HG03342 (cell line): ENCODE measurements around the gene TEX38.
"Not testable (repeated sequence)": the region's sequence is repeated elsewhere in the genome, so short reads cannot be mapped to it uniquely, and the experiment has no call there.

Experiments used
- ATAC-seq: cut with Tn5 transposase; IDR thresholded peaks from one replicate; pipeline ENCODE4 v1.9.1; 2021; ENCODE audit warnings: mild to moderate bottlenecking, moderate library complexity; ENCODE audit not compliant: unreplicated experiment

TEX38 gene

DNA sequence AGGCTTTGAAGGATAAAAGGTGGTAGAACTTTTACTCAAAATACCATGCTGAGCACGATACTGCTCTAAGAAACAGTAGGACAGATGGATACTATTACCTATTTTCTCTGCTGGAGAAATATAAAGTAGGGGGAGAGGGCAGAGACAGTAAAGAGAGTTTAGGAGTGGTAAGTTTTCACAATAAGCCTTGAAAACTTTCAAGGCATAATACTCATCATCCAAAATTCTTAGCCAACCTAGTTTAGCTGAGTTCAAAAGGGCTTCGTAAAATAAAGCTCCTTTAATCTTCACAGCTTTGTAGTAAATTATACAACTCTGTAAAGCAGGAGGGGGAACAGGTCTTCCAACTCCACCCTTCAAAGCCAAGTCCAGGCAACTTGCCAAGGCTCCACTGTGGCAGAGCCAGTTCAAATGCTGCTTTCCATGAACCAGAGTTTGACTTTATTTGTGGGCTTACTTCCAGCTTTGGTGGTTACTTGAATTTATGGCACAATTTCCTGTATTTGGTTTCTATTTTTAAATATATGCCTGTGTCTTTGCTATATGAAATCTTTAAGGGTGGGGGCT is 15.5 kb downstream of the TEX38 start:
- no peak for ATAC-seq

GRCh38 chr1:46687921-46688509 is 16.4 kb downstream of the TEX38 start:
- no peak for ATAC-seq

DNA sequence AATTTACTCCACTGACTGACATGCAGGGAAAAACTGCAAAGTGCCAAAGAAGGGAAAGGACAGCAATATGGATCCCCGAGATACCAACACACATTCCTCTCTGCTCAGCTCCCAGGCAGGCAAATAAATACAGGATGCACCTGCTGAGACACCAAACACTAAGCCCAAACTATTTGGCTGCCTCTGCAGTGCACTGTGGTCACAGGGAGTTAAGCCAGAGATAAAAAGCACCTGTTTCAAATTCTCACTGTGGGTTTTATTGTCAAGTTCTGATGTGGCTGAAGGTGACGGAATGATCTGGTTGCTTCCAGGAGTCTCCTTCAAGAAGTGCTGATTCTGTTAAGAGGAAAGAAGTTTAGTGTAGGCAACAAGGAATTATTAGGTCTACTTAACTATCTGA is 17.7 kb downstream of the TEX38 start:
- ATAC-seq, result no peak

DNA sequence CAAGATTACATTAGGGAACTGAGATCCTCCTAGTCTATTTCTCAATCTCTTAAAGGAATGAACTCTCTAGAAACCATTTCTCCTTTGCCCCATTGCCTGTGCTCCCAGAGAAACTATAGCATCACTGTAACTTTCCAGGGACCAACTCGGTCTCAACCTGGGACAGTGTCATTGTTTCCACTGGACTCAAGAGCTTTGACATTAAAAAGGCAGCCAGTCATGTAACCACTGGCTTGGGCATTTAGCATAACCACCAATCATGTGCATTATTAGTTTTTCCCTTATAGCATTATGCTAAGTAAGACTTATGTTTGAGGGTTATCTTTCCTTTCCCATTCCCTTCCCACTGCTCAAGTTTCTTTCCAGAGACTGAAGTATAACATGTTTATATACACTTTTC is 18.2 kb downstream of the TEX38 start:
- ATAC-seq, result no peak

DNA sequence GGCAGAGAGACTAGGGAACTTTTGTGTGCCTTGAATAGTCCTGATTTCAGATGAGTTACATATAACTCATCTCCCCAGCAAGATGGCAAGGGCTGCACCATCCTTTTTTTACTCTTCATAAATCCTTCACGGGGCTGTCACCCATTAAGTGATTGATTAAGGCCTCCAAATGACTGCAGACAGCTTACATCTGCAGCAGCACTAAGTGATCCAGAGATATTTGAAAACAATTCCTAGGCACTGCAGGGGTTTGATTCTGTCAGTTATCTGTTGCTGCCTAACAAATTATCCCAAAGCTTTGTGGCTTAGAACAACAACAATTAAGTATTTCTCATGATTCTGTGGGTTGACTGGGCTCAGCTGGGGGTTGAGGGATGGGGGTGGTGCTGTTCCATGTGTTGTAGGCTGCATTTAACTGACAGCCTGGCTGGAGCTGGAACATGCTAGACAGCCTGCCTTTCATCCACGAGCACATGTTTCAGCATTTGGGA is 19.3 kb downstream of the TEX38 start:
- no peak for ATAC-seq

DNA sequence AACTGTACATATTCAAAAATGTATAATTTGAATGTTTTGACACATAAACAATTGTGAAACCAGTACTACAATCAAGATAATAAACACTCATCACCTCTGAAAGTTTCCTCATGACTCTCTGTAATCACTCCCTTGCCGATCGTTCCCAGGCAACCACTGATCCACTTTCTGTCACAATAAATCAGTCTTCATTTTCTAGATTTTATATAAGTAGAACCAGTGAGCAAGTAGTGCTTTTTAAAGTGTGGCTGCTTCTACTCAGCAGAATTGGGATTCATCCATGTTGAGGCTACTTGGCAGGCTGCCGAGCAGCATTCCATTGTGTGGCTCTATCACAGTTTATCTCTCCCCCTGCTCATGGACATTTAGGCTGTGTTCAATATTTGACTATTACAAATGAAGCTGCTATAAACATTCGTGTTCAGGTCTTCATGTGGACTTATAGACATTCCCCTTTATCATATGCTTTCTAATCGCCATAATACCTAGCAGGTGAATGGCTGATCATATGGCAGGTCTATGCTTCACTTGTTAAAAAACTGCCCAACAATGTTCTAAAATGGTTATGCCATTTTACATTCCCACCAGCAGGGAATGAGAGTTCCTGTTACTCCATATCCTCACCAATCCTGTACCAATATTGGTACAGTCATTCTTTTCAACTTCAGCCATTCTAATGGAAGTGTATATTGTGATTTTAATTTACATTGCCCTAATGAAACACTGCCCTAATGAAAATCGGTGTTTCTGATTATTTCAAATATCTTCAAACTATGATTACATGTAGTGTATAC is 20.5 kb downstream of the TEX38 start:
- ATAC-seq, result no peak

GRCh38 chr1:46692811-46693770 is 21.4 kb downstream of the TEX38 start:
- ATAC-seq, result no peak

GRCh38 chr1:46694676-46695075 is 23.0 kb downstream of the TEX38 start:
- not testable (repeated sequence) for ATAC-seq

- ATAC-seq, result no peak
These were observed 25.4 kb downstream of the TEX38 start for GRCh38 chr1:46697053-46697452.

DNA sequence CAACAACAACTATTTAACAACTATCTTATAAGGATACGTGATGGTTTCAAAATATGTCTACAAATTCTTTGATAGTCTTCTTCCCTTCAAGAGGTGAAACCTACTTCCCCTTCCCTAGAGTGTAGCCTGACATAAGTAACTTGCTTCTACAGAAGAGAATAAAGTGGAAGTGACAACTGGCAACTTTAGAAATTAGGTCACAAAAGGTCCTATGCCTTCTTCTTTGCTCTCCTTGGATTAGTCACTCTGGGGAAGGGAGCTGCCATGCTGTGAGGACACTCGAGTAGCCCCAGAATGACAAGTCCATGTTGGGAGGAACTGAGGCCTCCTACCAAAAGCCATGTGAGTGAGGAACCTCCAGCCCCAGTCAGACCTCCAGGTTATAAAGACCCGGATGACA is 28.0 kb downstream of the TEX38 start:
- ATAC-seq, result no peak

DNA sequence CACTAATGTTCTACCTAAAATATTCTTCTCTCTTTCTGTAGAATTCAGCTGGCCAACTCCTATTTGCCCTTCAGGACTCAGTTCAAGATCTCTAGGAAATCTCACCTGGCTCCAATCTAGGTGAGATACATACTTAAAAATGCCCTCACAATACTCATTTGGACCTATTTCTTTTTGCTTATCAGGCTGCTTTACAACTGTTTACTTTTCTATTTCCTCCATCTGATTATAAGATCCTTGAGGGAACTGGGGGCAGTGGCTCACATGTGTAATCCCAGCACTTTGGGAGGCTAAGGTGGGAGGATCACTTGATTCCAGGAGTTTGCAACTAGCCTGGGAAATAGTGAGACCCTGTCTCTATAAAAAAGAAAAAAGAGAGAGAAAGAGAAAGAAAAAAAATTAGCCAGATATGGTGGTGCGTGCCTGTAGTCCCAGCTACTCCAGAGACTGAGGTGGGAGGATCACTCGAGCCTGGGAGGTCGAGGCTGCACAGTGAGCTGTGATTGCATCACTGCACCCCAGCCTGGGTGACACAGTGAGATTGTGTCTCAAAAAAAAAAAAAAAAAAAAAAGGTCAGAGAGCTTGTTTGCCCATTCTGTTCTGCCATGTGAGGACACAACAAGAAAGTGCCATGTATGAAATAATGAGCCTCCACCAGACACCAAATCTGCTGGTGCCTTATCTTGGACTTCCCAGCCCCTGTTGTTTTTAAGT is 32.4 kb downstream of the TEX38 start:
- ATAC-seq, result no peak

- ATAC-seq, result no peak
These were observed 33.8 kb downstream of the TEX38 start for GRCh38 chr1:46705408-46705807.

DNA sequence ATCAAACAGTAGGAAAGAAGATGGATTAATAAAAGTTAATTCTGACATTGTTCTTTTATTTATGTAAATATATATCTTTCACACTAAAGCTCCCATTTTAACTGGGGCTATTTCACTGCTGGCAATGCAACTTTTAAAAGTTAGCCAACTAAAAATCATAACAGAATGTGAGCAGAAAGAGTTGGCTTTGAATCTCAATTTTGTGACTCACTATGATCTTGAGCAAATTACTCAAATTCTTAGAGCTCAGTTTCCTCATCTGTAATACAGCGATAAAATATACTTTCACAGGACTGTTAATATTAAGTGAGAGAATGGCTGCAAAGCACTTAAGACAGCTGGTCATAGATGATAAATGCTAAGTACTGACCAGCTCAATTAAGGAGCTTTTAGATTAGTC is 36.5 kb downstream of the TEX38 start:
- no peak for ATAC-seq

DNA sequence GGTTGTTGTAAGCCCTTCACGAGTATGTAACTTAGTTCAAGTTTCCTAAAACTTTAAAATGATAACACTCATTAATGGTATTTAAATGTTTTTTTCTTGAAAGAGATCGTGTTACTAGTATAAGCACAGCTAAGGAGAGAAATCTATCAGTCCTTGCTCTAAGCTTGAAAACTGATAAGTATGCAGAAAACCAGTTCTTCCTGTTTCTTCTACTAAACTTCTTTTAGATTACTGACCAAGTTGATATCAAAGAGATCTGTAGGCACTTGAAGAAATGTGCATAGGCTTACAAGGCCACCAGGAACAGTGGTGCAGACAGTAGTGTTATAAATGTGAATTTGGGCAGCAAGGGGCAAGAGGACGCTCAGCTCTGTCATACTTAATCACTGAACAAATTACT is 43.3 kb downstream of the TEX38 start:
- ATAC-seq, result no peak

DNA sequence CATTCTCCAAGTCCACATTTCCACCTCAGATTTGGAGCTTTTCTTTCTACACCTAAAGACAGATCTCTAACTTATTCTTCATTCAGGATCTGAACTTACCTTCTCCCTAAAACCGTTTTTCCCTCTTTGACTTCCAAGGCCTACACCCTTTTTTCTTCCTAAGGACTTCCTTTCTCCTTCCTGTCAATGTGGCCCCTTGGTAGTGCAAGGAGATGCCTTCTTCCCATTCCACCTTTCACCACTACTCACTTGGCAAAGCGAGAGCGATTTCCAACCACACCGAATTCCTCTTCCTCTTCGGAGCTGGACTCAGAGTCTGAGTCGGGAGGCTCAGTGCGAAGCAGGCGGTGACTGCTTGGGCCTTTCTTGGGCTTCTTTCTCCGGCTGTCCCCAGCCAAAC is 46.0 kb downstream of the TEX38 start:
- no peak for ATAC-seq

DNA sequence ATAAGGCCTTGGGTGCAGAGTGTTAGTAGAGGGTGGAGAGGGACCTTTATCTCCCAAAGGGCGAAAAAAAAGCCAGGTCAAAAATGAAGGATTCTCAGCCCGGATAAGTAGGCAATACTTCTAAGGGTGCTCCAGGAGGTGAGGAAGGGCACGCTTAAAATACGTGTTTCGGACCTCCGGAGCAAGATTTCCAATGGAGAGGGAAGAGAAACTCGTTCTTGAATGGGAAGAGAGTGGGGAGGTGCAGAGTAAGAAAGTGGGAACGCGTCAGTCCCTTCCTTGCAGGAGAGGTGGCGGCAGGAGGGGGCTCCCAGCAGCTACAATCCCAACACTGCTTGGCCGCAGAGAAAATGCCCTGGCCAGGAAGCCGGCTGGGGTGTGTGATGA is 46.7 kb downstream of the TEX38 start:
- no peak for ATAC-seq

- ATAC-seq, result peak; percentile 97
These were observed 47.3 kb downstream of the TEX38 start, which contains the start of gene EFCAB14 for GRCh38 chr1:46718727-46719622. Gene EFCAB14 (minus strand): TSS chr1:46719114. CDS start chr1:46718087, 1,027 bp downstream.

- ATAC-seq, result no peak
These were observed 48.0 kb downstream of the TEX38 start for GRCh38 chr1:46719689-46720088.

DNA sequence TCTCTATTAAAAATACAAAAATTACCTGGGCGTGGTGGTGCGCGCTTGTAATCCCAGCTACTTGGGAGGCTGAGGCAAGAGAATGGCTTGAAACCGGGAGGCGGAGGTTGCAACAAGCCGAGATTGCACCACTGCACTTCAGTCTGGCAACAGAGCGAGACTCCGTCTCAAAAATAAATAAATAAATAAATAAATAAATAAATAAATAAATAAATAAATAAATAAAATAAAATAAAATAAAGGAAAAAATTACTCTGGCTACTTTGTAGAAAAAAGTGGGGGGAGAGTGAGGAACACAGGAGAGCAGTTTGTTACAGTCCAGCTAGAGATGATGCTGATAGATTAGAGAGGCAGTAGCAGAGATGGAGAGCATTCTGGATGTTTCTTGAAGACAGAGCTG is 48.7 kb downstream of the TEX38 start:
- ATAC-seq, result not testable (repeated sequence)
